DND-41 (cell line): ENCODE results near the gene ALDH3B1.

Source experiments
- EZH2 ChIP-seq: IDR thresholded peaks from 3 replicates; pipeline ENCODE4 v1.6.1; 2012; ENCODE audit warnings: borderline replicate concordance, low read depth, mild to moderate bottlenecking, moderate library complexity, low read length, inconsistent platforms; ENCODE audit not compliant: severe bottlenecking
- TF ChIP-seq, protein P1 (sequence below): IDR thresholded peaks from 2 replicates; pipeline ENCODE4 v1.5.1; 2012; ENCODE audit warnings: borderline replicate concordance, low read length, moderate library complexity, mild to moderate bottlenecking; ENCODE audit not compliant: poor library complexity, severe bottlenecking; ENCODE audit errors: extremely low read depth

DNA sequence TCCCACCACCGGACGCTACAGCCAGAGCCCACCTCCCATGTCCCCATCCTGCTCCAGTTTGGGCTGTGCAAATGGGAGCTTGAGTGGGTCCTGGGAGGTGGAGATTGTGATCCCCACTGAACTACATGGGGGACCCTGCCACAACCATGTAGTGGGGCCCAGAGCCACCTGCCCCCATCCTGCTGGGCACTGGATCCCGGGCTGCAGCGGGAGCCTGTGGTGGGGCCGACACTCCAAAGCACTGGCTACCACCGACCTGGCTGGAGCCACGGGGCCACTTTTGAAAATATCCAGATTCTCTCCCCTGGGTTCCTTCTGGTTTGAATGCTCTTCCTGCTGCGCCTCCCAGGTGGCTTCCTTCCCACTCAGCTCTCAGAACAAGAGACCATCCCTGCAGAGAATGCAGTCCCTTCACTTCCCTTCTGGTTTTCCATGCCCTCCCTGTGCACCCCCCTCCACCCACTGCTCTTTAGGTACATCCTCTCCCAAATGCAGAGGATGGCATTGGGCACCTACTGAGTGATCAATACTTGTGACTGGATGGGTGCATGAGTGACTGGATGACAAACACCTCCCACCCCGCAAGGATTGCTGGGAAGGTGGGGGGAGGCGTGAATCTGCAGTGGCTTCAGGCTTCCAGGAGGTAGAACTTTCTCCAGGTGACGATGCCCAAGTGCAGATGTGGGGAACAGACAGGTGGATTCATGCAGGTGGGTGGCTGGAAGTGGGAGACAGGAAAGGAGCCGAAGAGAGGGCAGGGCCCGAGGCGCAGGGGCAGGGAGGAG is 5.4 kb upstream of the ALDH3B1 start:
- TF ChIP-seq, protein P1, sequence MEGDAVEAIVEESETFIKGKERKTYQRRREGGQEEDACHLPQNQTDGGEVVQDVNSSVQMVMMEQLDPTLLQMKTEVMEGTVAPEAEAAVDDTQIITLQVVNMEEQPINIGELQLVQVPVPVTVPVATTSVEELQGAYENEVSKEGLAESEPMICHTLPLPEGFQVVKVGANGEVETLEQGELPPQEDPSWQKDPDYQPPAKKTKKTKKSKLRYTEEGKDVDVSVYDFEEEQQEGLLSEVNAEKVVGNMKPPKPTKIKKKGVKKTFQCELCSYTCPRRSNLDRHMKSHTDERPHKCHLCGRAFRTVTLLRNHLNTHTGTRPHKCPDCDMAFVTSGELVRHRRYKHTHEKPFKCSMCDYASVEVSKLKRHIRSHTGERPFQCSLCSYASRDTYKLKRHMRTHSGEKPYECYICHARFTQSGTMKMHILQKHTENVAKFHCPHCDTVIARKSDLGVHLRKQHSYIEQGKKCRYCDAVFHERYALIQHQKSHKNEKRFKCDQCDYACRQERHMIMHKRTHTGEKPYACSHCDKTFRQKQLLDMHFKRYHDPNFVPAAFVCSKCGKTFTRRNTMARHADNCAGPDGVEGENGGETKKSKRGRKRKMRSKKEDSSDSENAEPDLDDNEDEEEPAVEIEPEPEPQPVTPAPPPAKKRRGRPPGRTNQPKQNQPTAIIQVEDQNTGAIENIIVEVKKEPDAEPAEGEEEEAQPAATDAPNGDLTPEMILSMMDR = no peak
- no peak for TF ChIP-seq EZH2
